H1 (cell line): ENCODE results near the gene CCDC178. TPM values are rescaled to one million over a fixed set of nuclear protein-coding genes. Genes with fewer than 3 reads are reported as not detected.

Experiments
- CTCF ChIA-PET: fragments of 300-600 bp; sonication (Branson Sonifier 250); formaldehyde crosslinking; loops from one replicate; lab custom pipeline; 2021; ENCODE audit not compliant: partially characterized antibody; lab: Charles Lee
- POLR2A ChIA-PET: fragments of 300-600 bp; sonication (Branson Sonifier 250); formaldehyde crosslinking; loops from one replicate; lab custom pipeline; 2021; ENCODE audit warnings: inconsistent platforms; ENCODE audit not compliant: partially characterized antibody; lab: Charles Lee
- DNase-seq, 2 experiments: peaks; one replicate each; pipeline versions ENCODE4 v3.0.0 to v3.0.0-alpha.2; 2010 to 2022; ENCODE audit warnings: low spot score in 2 of 2, low read depth in 1 of 2, mixed read lengths in 1 of 2
- FAIRE-seq: peaks from 2 replicates; lab custom pipeline; 2011; peaks lifted over from hg19 to GRCh38; lab: Jason Lieb, UNC
- H2AFZ ChIP-seq: 2 replicates; pipeline ENCODE4 v1.8.1; 2012; ENCODE audit warnings: low read length, inconsistent platforms
- H2AK5ac ChIP-seq: 2 replicates; pipeline ENCODE4 v1.6.1; 2013; ENCODE audit warnings: low read depth, low read length
- H2BK120ac ChIP-seq: replicated peaks from 2 replicates; pipeline ENCODE3; 2013; ENCODE audit warnings: low read depth, low read length, inconsistent platforms
- H2BK12ac ChIP-seq: 2 replicates; pipeline ENCODE4 v1.6.1; 2013; ENCODE audit warnings: low read depth, low read length
- H2BK15ac ChIP-seq: 2 replicates; pipeline ENCODE4 v1.6.1; 2013; ENCODE audit warnings: low read length
- H2BK20ac ChIP-seq: 2 replicates; pipeline ENCODE4 v1.6.1; 2013; ENCODE audit warnings: low read length
- H2BK5ac ChIP-seq: 2 replicates; pipeline ENCODE4 v1.6.1; 2013; ENCODE audit warnings: low read depth, low read length
- H3K14ac ChIP-seq: 2 replicates; pipeline ENCODE4 v1.6.1; 2013; ENCODE audit warnings: inconsistent platforms; ENCODE audit not compliant: insufficient read length
- H3K18ac ChIP-seq: 2 replicates; pipeline ENCODE4 v1.6.1; 2013; ENCODE audit warnings: low read length; ENCODE audit errors: extremely low read depth
- H3K23ac ChIP-seq: 2 replicates; pipeline ENCODE4 v1.6.1; 2013; ENCODE audit warnings: inconsistent platforms; ENCODE audit not compliant: insufficient read length
- H3K23me2 ChIP-seq: 2 replicates; pipeline ENCODE4 v1.6.1; 2013; ENCODE audit warnings: low read depth, low read length
- H3K27ac ChIP-seq: 2 replicates; pipeline ENCODE4 v1.6.1; 2011; ENCODE audit warnings: low read depth, low read length, inconsistent platforms
- H3K27me3 ChIP-seq, 4 experiments: replicated peaks in 1 of 4; 1 replicate in 1 of 4; 2 replicates in 3 of 4; pipeline versions ENCODE4 v1.6.1 to v1.8.1; 2011 to 2013; ENCODE audit warnings: low read length in 3 of 4, mild to moderate bottlenecking in 3 of 4, inconsistent platforms in 2 of 4, mixed read lengths in 2 of 4, moderate library complexity in 1 of 4; ENCODE audit not compliant: control insufficient read depth in 3 of 4, insufficient read depth in 3 of 4; ENCODE audit errors: extremely low read depth in 1 of 4
- H3K36me3 ChIP-seq, 4 experiments: 2 replicates each; pipeline versions ENCODE4 v1.6.1 to v1.8.1; 2011 to 2013; ENCODE audit warnings: mild to moderate bottlenecking in 4 of 4, low read length in 3 of 4, moderate library complexity in 2 of 4, control low read depth in 1 of 4, inconsistent platforms in 1 of 4; ENCODE audit not compliant: insufficient read depth in 4 of 4, control insufficient read depth in 2 of 4
- H3K4ac ChIP-seq: replicated peaks from 2 replicates; pipeline ENCODE3; 2013; ENCODE audit warnings: low read length, low read depth, mixed read lengths, inconsistent platforms; ENCODE audit not compliant: insufficient read length
- H3K4me1 ChIP-seq, 4 experiments: replicated peaks in 1 of 4; 1 replicate in 1 of 4; 2 replicates in 3 of 4; pipeline versions ENCODE4 v1.6.1 to v1.8.1; 2011 to 2013; ENCODE audit warnings: low read length in 3 of 4, inconsistent platforms in 2 of 4, mixed read lengths in 1 of 4; ENCODE audit not compliant: insufficient read depth in 4 of 4, control insufficient read depth in 3 of 4
- H3K4me2 ChIP-seq, 2 experiments: 2 replicates each; pipeline versions ENCODE4 v1.6.1 to v1.8.1; 2011 to 2013; ENCODE audit warnings: low read depth in 2 of 2, low read length in 2 of 2, control low read depth in 1 of 2, inconsistent platforms in 1 of 2, mild to moderate bottlenecking in 1 of 2; ENCODE audit not compliant: insufficient read depth in 1 of 2
- H3K4me3 ChIP-seq, 4 experiments: fragments of 200-600, 300-600 bp in 1 of 4; sonication (generic), shearing (Covaris generic), sonication (Bioruptor Twin) in 1 of 4; 2 replicates each; pipeline versions ENCODE4 v1.5.1 to v1.8.1; 2011 to 2016; ENCODE audit warnings: low read length in 4 of 4, low read depth in 3 of 4, control low read depth in 2 of 4, inconsistent platforms in 2 of 4, mild to moderate bottlenecking in 2 of 4, mixed read lengths in 1 of 4, moderate library complexity in 1 of 4; ENCODE audit not compliant: insufficient read depth in 2 of 4; ENCODE audit errors: extremely low read depth in 1 of 4
- H3K56ac ChIP-seq: replicated peaks from 2 replicates; pipeline ENCODE3; 2013; ENCODE audit warnings: low read depth, mild to moderate bottlenecking, mixed read lengths, low read length, inconsistent platforms; ENCODE audit not compliant: insufficient read length
- H3K79me1 ChIP-seq: 2 replicates; pipeline ENCODE4 v1.6.1; 2013; ENCODE audit warnings: low read depth, low read length, control low read depth
- H3K79me2 ChIP-seq, 2 experiments: 2 replicates each; pipeline versions ENCODE4 v1.6.1 to v1.8.1; 2012 to 2013; ENCODE audit warnings: low read length in 2 of 2, mild to moderate bottlenecking in 2 of 2, inconsistent platforms in 1 of 2; ENCODE audit not compliant: insufficient read depth in 2 of 2, control insufficient read depth in 1 of 2
- H3K9ac ChIP-seq, 4 experiments: replicated peaks in 1 of 4; 1 replicate in 1 of 4; 2 replicates in 3 of 4; pipeline versions ENCODE4 v1.6.1 to v1.8.1; 2011 to 2013; ENCODE audit warnings: low read depth in 3 of 4, low read length in 3 of 4, control low read depth in 2 of 4, mild to moderate bottlenecking in 2 of 4, moderate library complexity in 2 of 4, inconsistent platforms in 1 of 4; ENCODE audit errors: extremely low read depth in 1 of 4
- H3K9me3 ChIP-seq, 2 experiments: 2 replicates each; pipeline versions ENCODE4 v1.6.1 to v1.8.1; 2012 to 2013; ENCODE audit warnings: mild to moderate bottlenecking in 2 of 2, moderate library complexity in 2 of 2, control low read depth in 1 of 2, inconsistent platforms in 1 of 2, low read depth in 1 of 2, low read length in 1 of 2, mixed read lengths in 1 of 2; ENCODE audit not compliant: insufficient read depth in 2 of 2
- H4K20me1 ChIP-seq, 2 experiments: replicated peaks in 1 of 2; 2 replicates each; pipeline versions ENCODE3 to v1.8.1; 2011 to 2013; ENCODE audit warnings: inconsistent platforms in 2 of 2, low read length in 2 of 2, mild to moderate bottlenecking in 1 of 2; ENCODE audit not compliant: insufficient read depth in 2 of 2, control insufficient read depth in 1 of 2
- H4K5ac ChIP-seq: 2 replicates; pipeline ENCODE4 v1.6.1; 2013; ENCODE audit warnings: low read length, low read depth, mixed read lengths, inconsistent platforms; ENCODE audit not compliant: insufficient read length
- H4K8ac ChIP-seq: 2 replicates; pipeline ENCODE4 v1.8.0; 2013; ENCODE audit warnings: mild to moderate bottlenecking, moderate library complexity, low read length, inconsistent platforms; ENCODE audit not compliant: insufficient read depth; ENCODE audit errors: extremely low read depth
- H4K91ac ChIP-seq: replicated peaks from 2 replicates; pipeline ENCODE3; 2013; ENCODE audit warnings: low read length, mixed read lengths, inconsistent platforms; ENCODE audit not compliant: insufficient read length
- BRCA1 ChIP-seq: IDR thresholded peaks from 2 replicates; pipeline ENCODE4 v1.6.1; 2012; ENCODE audit warnings: low read depth, low read length, improper control_type of control experiment
- EP300 ChIP-seq, 2 experiments: IDR thresholded peaks; 1 replicate in 1 of 2; 2 replicates in 1 of 2; pipeline ENCODE4 v1.6.1; 2011 to 2012; ENCODE audit warnings: low read depth in 2 of 2, low read length in 2 of 2, mild to moderate bottlenecking in 2 of 2, borderline replicate concordance in 1 of 2, inconsistent platforms in 1 of 2, moderate library complexity in 1 of 2
- GABPA ChIP-seq: IDR thresholded peaks from 2 replicates; pipeline ENCODE4 v1.6.1; 2011; ENCODE audit warnings: mild to moderate bottlenecking, low read length, moderate library complexity, borderline replicate concordance; ENCODE audit not compliant: insufficient read depth
- JUN ChIP-seq: IDR thresholded peaks from 2 replicates; pipeline ENCODE4 v1.6.1; 2011; ENCODE audit warnings: low read depth, mild to moderate bottlenecking, improper control_type of control experiment, low read length
- KDM5A ChIP-seq: fragments of 200-600 bp; IDR thresholded peaks from 2 replicates; pipeline ENCODE4 v1.7.1; 2012; ENCODE audit warnings: mild to moderate bottlenecking, low read length, inconsistent platforms, mixed read lengths
- NANOG ChIP-seq: IDR thresholded peaks from 2 replicates; pipeline ENCODE4 v1.6.1; 2011; ENCODE audit warnings: low read length, low read depth, mild to moderate bottlenecking, inconsistent platforms; ENCODE audit not compliant: insufficient read depth, poor library complexity, severe bottlenecking
- RFX5 ChIP-seq: IDR thresholded peaks from 2 replicates; pipeline ENCODE4 v1.6.1; 2011; ENCODE audit warnings: low read depth, low read length, improper control_type of control experiment, borderline replicate concordance
- RXRA ChIP-seq: IDR thresholded peaks from 2 replicates; pipeline ENCODE4 v1.6.1; 2011; ENCODE audit warnings: low read depth, mild to moderate bottlenecking, low read length, moderate library complexity; ENCODE audit not compliant: insufficient read depth
- TAF7 ChIP-seq: optimal IDR thresholded peaks from 2 replicates; pipeline ENCODE3; 2011; ENCODE audit warnings: low read depth, mild to moderate bottlenecking, inconsistent platforms, low read length, moderate library complexity, borderline replicate concordance
- WGBS, 2 experiments: shearing (Covaris generic) in 1 of 2; methylation state at CpG; one replicate each; pipeline versions ENCODE4 v1.1.6 to v1.1.7; 2013 to 2015; ENCODE audit warnings: low lambda C conversion rate in 2 of 2, mixed read lengths in 2 of 2, inconsistent platforms in 1 of 2, low coverage in 1 of 2, missing lambda C conversion rate in 1 of 2; ENCODE audit not compliant: insufficient replicate concordance in 2 of 2, insufficient coverage in 1 of 2, insufficient read length in 1 of 2; ENCODE audit errors: extremely low coverage in 1 of 2, missing lambda C conversion rate in 1 of 2; 5-methylcytosine and 5-hydroxymethylcytosine counted together
- polyA plus RNA-seq, 7 experiments: library from polyadenylated mRNA; depleted of rRNA in 3 of 7; stranded (reverse) in 5 of 7; unstranded in 2 of 7; fragments of >200 nt in 5 of 7; fragments of 200-250 nt in 2 of 7; gene quantifications; 1 replicate in 5 of 7; 2 replicates in 1 of 7; 4 replicates in 1 of 7; pipeline versions ENCODE4 v1.2.1 to v1.2.3, GENCODE V29; 2011 to 2013; ENCODE audit warnings: missing spikeins in 2 of 7, mixed read lengths in 2 of 7
- total RNA-seq: library from RNA; stranded (reverse); fragmentation: NEBNext Ultra II Directional; extraction: Animal tissue kit (Norgen Biotek cat#: 25700); gene quantifications from 2 replicates; pipeline ENCODE4 v1.2.1, GENCODE V29; 2021
- TF ChIP-seq, protein P1 (sequence below): IDR thresholded peaks from 2 replicates; pipeline ENCODE4 v1.6.1; 2012; ENCODE audit warnings: inconsistent platforms

CCDC178 gene
- total and polyA plus RNA-seq, 2 of the 8 experiments (the other 6 are each of a cell fraction or from before 2014, with no cell fraction given), result not detected

- Histone ChIP-seq H4K20me1 (no peaks in the 10 kb centered on the region), H2AFZ (no peak overlapping the region), H3K18ac (no peak overlapping the region), H2BK15ac (no peak overlapping the region), H3K27me3 (no peaks in the 10 kb centered on the region), H3K56ac (no peak overlapping the region), H4K5ac (no peak overlapping the region), H3K23ac (no peak overlapping the region), H3K79me2 (no peaks in the 10 kb centered on the region), H3K4ac (no peak overlapping the region), H3K14ac (no peak overlapping the region), H4K91ac (no peak overlapping the region), H2BK5ac (no peak overlapping the region), H3K9me3 (no peaks in the 10 kb centered on the region), H3K4me2 (no peak overlapping the region), H4K8ac (no peak overlapping the region), H3K9ac (no peak overlapping the region), H3K4me1 (no peaks in the 10 kb centered on the region), H3K36me3 (no peaks in the 10 kb centered on the region), H2BK120ac (no peak overlapping the region), H3K23me2 (no peaks in the 10 kb centered on the region), H2BK20ac (no peak overlapping the region), H3K79me1 (no peaks in the 10 kb centered on the region), H2AK5ac (no peak overlapping the region), H3K27ac (no peak overlapping the region), H3K4me3 (no peak overlapping the region), H2BK12ac (no peak overlapping the region)
- CTCF ChIA-PET, result interaction anchor here (0.8 to 3.1 kb wide), 5 partner anchors 12 to 644 kb away, joined by 3 to 15 read pairs (median 4); no protein-coding TSS in a partner anchor
- no peak for FAIRE-seq
- 88% methylated on average over 2 of the region's 2 CpGs; no CpG with 5 or more reads in 1 of the 2 experiments for WGBS, 2 experiments
- TF ChIP-seq TAF7 (no peak), BRCA1 (no peak), RXRA (no peak), JUN (no peak), RFX5 (no peak), KDM5A (no peak), EP300 (IDR thresholded peaks at IDR 0.05; ENCODE audit: borderline replicate concordance in 1 of 2, low read depth in 2 of 2, low read length in 2 of 2) (no peak), GABPA (no peak), NANOG (no peak)
- TF ChIP-seq, protein P1, sequence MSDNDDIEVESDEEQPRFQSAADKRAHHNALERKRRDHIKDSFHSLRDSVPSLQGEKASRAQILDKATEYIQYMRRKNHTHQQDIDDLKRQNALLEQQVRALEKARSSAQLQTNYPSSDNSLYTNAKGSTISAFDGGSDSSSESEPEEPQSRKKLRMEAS, result no peak
- POLR2A ChIA-PET, result no interaction called here
- DNase-seq, result no peak
Measured at GRCh38 chr18:33195795-33196194, 244.7 kb downstream of the CCDC178 start.
